Esophagus squamous epithelium (tissue), 5 donors: ENCODE measurements around the gene AHRR. TPM values are rescaled to one million over a fixed set of nuclear protein-coding genes. Genes with fewer than 3 reads are reported as not detected.
A peak's percentile ranks its signal among the peaks of the same experiment; 100 is the strongest.

Source experiments
- DNase-seq: peaks from one replicate; lab custom pipeline; 2025; lab: John Stamatoyannopoulos, UW
- H3K27ac ChIP-seq, 4 donors: fragments of 200-600 bp; sonication (generic); one replicate each; pipeline ENCODE4 v1.5.1; 2016 to 2019; ENCODE audit warnings: mild to moderate bottlenecking in 1 of 4
- H3K27me3 ChIP-seq, 4 donors: fragments of 200-600 bp; sonication (generic); 1 replicate in 3 of 4; 2 replicates in 1 of 4; pipeline versions ENCODE4 v1.5.1 to v1.6.0; 2017 to 2021; ENCODE audit warnings: antibody characterized with exemption in 1 of 4
- H3K36me3 ChIP-seq, 3 donors: fragments of 200-600 bp; sonication (generic); one replicate each; pipeline ENCODE4 v1.5.1; 2016 to 2019
- H3K4me1 ChIP-seq, 3 donors: fragments of 200-600 bp; sonication (generic); one replicate each; pipeline ENCODE4 v1.5.1; 2017 to 2019
- H3K4me3 ChIP-seq, 4 donors: fragments of 200-600 bp; sonication (generic); 1 replicate in 3 of 4; 2 replicates in 1 of 4; pipeline ENCODE4 v1.5.1; 2016 to 2019; ENCODE audit warnings: mild to moderate bottlenecking in 2 of 4, moderate library complexity in 1 of 4
- H3K9me3 ChIP-seq, 3 donors: fragments of 200-600 bp; sonication (generic); one replicate each; pipeline ENCODE4 v1.5.1; 2016 to 2019
- POLR2A ChIP-seq, 4 donors: fragments of 450-650 bp; IDR thresholded peaks; one replicate each; pipeline ENCODE4 v1.6.1; 2017; ENCODE audit warnings: antibody characterized with exemption in 4 of 4, mild to moderate bottlenecking in 4 of 4, moderate library complexity in 3 of 4
- WGBS, 2 donors: methylation state at CpG; one replicate each; pipeline ENCODE4 v1.1.5; 2018; 5-methylcytosine and 5-hydroxymethylcytosine counted together
- intact Hi-C: fragments of 100-400 bp; cut with DNase I; formaldehyde crosslinking; loops from one replicate; pipeline ENCODE4 v1.15.0; 2022
- total RNA-seq, 4 donors: library from RNA; depleted of rRNA; stranded (reverse); fragments of >200 nt; gene quantifications; one replicate each; pipeline ENCODE4 v1.1.0, GENCODE V29; 2016
- TF ChIP-seq, protein P1 (sequence below), 6 experiments: fragments of 450-650 bp in 4 of 6; fragments of 200-600 bp in 2 of 6; sonication (generic) in 2 of 6; IDR thresholded peaks; one replicate each; pipeline ENCODE4 v1.5.1; 2016 to 2019; ENCODE audit warnings: antibody characterized with exemption in 6 of 6, mild to moderate bottlenecking in 4 of 6, moderate library complexity in 4 of 6
- donor health status: DM: yes; HTN: yes; CAD: no.

The AHRR gene
- total RNA-seq, 4 donors from 2014 or later, result 0.66 to 1.5 (median 1.1) TPM

DNA sequence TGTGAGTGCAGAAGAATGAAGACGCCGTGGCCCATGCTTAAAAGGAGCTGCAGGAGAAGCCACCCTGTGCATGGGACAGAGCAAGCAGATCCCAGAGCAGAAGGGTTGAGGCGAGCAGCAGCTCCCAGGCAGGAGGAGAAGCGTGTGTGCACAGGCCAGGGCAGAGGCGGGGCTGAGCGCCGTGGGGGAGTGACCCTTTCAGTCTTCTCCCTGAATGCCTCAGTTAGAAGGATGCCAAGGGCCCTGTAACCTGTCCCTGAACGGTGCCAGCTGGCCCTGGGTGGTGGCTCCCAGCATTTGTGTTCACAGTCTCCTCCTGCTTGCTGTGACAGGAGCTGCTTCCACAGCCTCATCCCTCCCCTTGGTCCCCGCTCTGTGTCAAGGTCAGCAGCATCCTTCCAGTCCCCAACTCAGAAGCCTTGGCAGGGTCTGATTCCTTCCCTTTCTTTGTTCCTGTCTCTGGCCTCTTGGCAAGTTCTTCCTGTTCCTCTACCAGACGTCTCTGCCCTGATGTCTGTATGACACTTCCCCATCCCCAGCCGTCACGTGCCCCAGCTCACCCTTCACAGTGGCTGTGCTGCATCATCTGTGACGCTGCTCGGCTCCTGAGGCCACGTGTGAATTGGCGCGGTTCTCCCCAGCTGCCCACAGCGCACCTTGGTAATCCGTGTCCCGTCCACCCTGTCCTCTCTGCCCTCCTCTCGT is 126.7 kb downstream of the AHRR start:
- H3K4me1 ChIP-seq, result peaks cover 24 to 64% (median 43%) of the 10 kb centered on the region in 3 donors
- no peak for TF ChIP-seq POLR2A (IDR thresholded peaks at IDR 0.05)
- TF ChIP-seq, protein P1, sequence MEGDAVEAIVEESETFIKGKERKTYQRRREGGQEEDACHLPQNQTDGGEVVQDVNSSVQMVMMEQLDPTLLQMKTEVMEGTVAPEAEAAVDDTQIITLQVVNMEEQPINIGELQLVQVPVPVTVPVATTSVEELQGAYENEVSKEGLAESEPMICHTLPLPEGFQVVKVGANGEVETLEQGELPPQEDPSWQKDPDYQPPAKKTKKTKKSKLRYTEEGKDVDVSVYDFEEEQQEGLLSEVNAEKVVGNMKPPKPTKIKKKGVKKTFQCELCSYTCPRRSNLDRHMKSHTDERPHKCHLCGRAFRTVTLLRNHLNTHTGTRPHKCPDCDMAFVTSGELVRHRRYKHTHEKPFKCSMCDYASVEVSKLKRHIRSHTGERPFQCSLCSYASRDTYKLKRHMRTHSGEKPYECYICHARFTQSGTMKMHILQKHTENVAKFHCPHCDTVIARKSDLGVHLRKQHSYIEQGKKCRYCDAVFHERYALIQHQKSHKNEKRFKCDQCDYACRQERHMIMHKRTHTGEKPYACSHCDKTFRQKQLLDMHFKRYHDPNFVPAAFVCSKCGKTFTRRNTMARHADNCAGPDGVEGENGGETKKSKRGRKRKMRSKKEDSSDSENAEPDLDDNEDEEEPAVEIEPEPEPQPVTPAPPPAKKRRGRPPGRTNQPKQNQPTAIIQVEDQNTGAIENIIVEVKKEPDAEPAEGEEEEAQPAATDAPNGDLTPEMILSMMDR (IDR thresholded peaks at IDR 0.05), result no peak
- no peaks in the 10 kb centered on the region for H3K27me3 ChIP-seq
- H3K9me3 ChIP-seq, result peaks cover 0 to 14% (median 12%) of the 10 kb centered on the region in 3 donors
- intact Hi-C loops, result loop anchor here (10.0 kb wide), 1 partner anchor 167 kb away; the partner anchor contains the start of gene CEP72
- H3K36me3 ChIP-seq, result peaks cover 19 to 79% (median 37%) of the 10 kb centered on the region in 3 donors
- 67 to 77% methylated on average over 17 to 18 of the region's 21 CpGs for WGBS, 2 donors
- peak overlapping the region in 2 of 4 donors; percentile 36 to 39 for H3K27ac ChIP-seq
- no peak for DNase-seq
- H3K4me3 ChIP-seq, result no peak overlapping the region

DNA sequence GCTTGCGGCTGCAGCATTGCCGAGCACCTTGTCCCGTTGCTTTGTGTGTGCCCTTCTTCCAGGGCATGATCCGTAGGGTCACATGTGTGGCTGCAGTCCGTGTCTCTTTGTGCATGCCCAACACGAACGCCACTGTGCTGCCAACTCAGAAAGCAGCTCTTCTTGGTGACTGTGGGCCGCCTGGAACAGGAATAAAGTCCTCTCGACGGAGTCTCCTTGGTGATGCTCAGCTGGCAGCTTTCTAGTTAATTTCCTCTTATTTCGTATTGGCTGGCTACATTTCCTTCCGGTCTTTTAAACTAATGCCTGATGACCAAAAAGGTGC is 127.2 kb downstream of the AHRR start:
- Histone ChIP-seq H3K27me3 (no peaks in the 10 kb centered on the region), H3K4me1 (peaks cover 25 to 65% (median 44%) of the 10 kb centered on the region in 3 donors), H3K36me3 (peaks cover 19 to 84% (median 37%) of the 10 kb centered on the region in 3 donors), H3K27ac (peak overlapping the region in 2 of 4 donors; percentile 14 to 36), H3K4me3 (no peak overlapping the region), H3K9me3 (peaks cover 0 to 14% (median 12%) of the 10 kb centered on the region in 3 donors)
- TF ChIP-seq POLR2A (IDR thresholded peaks at IDR 0.05), result no peak
- TF ChIP-seq, protein P1 (IDR thresholded peaks at IDR 0.05), result no peak
- DNase-seq, result no peak
- WGBS, 2 donors, result 90 to 93% methylated on average over 6 to 10 of the region's 12 CpGs
- intact Hi-C loops, result loop anchor here (10.0 kb wide), 1 partner anchor 166 kb away; the partner anchor contains the start of gene CEP72

DNA sequence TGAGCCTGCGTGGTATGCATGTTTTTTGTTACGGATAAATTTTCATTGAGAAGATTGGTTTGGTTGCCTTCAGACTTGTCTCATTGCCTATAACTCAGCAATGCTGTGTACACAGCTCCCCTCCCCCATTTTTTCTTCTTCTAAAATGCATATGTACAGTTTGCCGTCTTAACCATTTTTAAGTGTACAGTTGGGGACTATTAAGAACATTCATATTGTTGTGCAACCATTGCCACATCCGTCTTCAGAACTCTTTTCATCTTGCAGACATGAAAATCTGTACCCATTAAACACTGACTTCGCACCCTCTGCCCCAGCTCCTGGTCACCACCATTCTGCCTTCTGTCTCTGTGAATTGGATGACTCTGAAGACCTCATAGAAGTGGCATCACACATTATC is 127.6 kb downstream of the AHRR start:
- peaks cover 19 to 88% (median 37%) of the 10 kb centered on the region in 3 donors for H3K36me3 ChIP-seq

DNA sequence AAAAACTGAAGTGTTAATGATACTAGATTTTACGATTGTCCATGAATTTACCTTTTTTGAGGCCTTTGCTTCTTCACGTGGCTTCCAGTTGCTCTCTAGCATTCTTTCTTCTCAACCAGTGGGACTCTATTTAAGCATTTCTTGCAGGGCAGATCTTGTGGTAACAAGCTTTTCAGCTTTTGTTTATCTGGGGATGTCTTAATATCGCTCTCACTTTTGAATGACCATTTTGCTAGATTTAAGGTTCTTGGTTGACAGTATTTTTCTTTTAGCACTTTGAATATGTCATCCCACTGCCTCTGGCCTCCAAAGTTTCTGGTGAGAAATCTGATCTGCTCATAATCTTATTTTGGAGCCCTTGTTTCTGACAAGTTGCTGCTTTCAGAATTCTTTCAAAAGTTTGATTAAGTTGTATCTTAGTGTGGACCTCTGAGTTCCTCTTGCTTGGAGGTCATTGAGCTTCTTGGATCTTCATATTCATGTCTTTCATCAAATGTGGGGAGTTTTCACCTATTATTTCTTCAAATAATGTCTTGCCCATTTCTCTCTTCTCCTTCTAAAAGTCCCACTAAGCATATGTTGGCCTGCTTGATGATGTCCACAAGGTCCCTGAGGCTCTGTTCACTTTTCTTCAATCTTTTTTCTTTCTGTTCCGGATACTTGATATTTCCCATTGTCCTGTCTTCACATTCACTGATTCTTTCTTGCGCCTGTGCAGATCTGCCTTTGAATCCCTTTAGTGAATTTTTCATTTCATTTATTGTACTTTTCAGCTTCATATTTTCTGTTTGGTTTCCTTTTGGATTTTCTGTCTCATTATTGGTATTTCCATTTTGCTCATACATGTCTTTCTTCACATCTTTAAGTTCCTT is 130.3 kb downstream of the AHRR start:
- Histone ChIP-seq H3K27me3 (no peaks in the 10 kb centered on the region), H3K4me3 (no peak overlapping the region), H3K27ac (no peak overlapping the region), H3K36me3 (peaks cover 18 to 99% (median 38%) of the 10 kb centered on the region in 3 donors), H3K4me1 (peaks cover 21 to 65% (median 33%) of the 10 kb centered on the region in 3 donors), H3K9me3 (peaks cover 0 to 14% (median 12%) of the 10 kb centered on the region in 3 donors)
- TF ChIP-seq POLR2A (IDR thresholded peaks at IDR 0.05), result no peak
- TF ChIP-seq, protein P1 (IDR thresholded peaks at IDR 0.05), result no peak
- 74 to 94% methylated on average over 5 of the region's 5 CpGs for WGBS, 2 donors
- intact Hi-C loops, result no loop called here
- DNase-seq, result no peak

More for the DNA sequence above, 127.6 kb downstream of the AHRR start:
- intact Hi-C loops, result loop anchor here (10.0 kb wide), 1 partner anchor 166 kb away; the partner anchor contains the start of gene CEP72
- DNase-seq, result no peak
- no peak for TF ChIP-seq POLR2A (IDR thresholded peaks at IDR 0.05)
- TF ChIP-seq, protein P1 (IDR thresholded peaks at IDR 0.05), result no peak
- H3K4me1 ChIP-seq, result peaks cover 24 to 65% (median 43%) of the 10 kb centered on the region in 3 donors
- H3K27me3 ChIP-seq, result no peaks in the 10 kb centered on the region
- peaks cover 0 to 14% (median 12%) of the 10 kb centered on the region in 3 donors for H3K9me3 ChIP-seq
- WGBS, 2 donors, result 84 to 92% methylated on average over 5 of the region's 5 CpGs
- H3K27ac ChIP-seq, result no peak overlapping the region
- no peak overlapping the region for H3K4me3 ChIP-seq
